Common myeloid progenitor, CD34-positive (primary cell): ENCODE measurements around the gene PNLIPRP2.

Experiments
- CTCF ChIA-PET: fragments of 350-600 bp; sonication (Branson Sonifier 250); formaldehyde crosslinking; loops from one replicate; lab custom pipeline; 2021; ENCODE audit warnings: antibody characterized with exemption; lab: Charles Lee
- POLR2A ChIA-PET: fragments of 350-600 bp; sonication (Branson Sonifier 250); formaldehyde crosslinking; loops from one replicate; lab custom pipeline; 2021; ENCODE audit warnings: antibody characterized with exemption; lab: Charles Lee
- DNase-seq, 3 donors: peaks; one replicate each; pipeline versions ENCODE4 v3.0.0 to v3.0.0-alpha.2; 2013
- H3K27ac ChIP-seq, 2 experiments: 1 replicate in 1 of 2; 2 replicates in 1 of 2; pipeline ENCODE4 v1.7.0; 2013; ENCODE audit warnings: inconsistent platforms in 2 of 2, low read length in 2 of 2, mild to moderate bottlenecking in 2 of 2, low read depth in 1 of 2, moderate library complexity in 1 of 2; ENCODE audit not compliant: severe bottlenecking in 2 of 2, insufficient read depth in 1 of 2, poor library complexity in 1 of 2
- H3K27me3 ChIP-seq, 5 experiments: replicated peaks in 2 of 5; 1 replicate in 3 of 5; 2 replicates in 2 of 5; pipeline versions ENCODE4 v1.6.1 to v1.7.0; 2013; ENCODE audit warnings: low read length in 4 of 5, mild to moderate bottlenecking in 2 of 5, moderate library complexity in 2 of 5, inconsistent platforms in 1 of 5; ENCODE audit not compliant: insufficient read depth in 5 of 5, control insufficient read depth in 4 of 5
- H3K36me3 ChIP-seq, 4 experiments: 1 replicate in 2 of 4; 2 replicates in 2 of 4; pipeline versions ENCODE4 v1.6.1 to v1.7.0; 2013; ENCODE audit warnings: low read length in 3 of 4, control low read depth in 1 of 4, mild to moderate bottlenecking in 1 of 4; ENCODE audit not compliant: control insufficient read depth in 4 of 4, insufficient read depth in 4 of 4
- H3K4me1 ChIP-seq, 4 experiments: 1 replicate in 3 of 4; 2 replicates in 1 of 4; pipeline versions ENCODE4 v1.6.1 to v1.7.1; 2013; ENCODE audit warnings: low read length in 3 of 4, mild to moderate bottlenecking in 3 of 4, control low read depth in 1 of 4, inconsistent platforms in 1 of 4, moderate library complexity in 1 of 4; ENCODE audit not compliant: control insufficient read depth in 4 of 4, insufficient read depth in 4 of 4; ENCODE audit errors: control extremely low read depth in 1 of 4
- H3K4me3 ChIP-seq, 7 experiments: 1 replicate in 4 of 7; 2 replicates in 3 of 7; pipeline versions ENCODE4 v1.5.1 to v1.7.0; 2013; ENCODE audit warnings: mild to moderate bottlenecking in 7 of 7, low read length in 6 of 7, moderate library complexity in 6 of 7, inconsistent platforms in 2 of 7, low read depth in 2 of 7, control low read depth in 1 of 7; ENCODE audit not compliant: insufficient read depth in 4 of 7, control insufficient read depth in 1 of 7; ENCODE audit errors: extremely low read depth in 1 of 7
- H3K9me3 ChIP-seq, 5 experiments: 1 replicate in 4 of 5; 2 replicates in 1 of 5; pipeline versions ENCODE4 v1.6.1 to v1.7.1; 2013; ENCODE audit warnings: low read length in 4 of 5, mild to moderate bottlenecking in 2 of 5, inconsistent platforms in 1 of 5, low read depth in 1 of 5, moderate library complexity in 1 of 5; ENCODE audit not compliant: control insufficient read depth in 4 of 5, insufficient read depth in 2 of 5; ENCODE audit errors: control extremely low read depth in 1 of 5
- WGBS: methylation state at CpG from one replicate; pipeline ENCODE4 v1.1.5; 2013; ENCODE audit not compliant: insufficient coverage; 5-methylcytosine and 5-hydroxymethylcytosine counted together

The PNLIPRP2 gene

DNA sequence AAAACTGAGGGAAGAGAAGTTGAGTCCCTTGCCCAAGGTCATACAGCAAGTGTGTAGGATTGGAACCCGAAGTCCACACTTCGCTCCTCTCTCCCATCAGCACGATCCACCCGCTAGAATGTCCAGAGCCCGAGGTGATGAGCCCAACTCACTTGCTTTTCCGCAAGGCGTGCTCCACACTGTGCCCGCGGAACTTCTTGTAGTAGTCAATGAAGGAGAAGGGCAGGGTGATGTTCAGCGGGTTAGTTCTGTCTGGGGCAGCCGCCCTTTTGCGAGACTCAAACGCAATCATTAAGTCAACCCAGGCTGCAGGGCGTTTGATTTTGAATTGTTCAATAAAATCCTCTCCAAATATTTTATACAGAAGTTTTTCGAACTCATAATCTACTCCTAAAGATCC, 58.6 kb downstream of the PNLIPRP2 start:
- no peak for DNase-seq
- whole genome bisulfite sequencing = 95% methylated on average over 11 of the region's 15 CpGs

DNA sequence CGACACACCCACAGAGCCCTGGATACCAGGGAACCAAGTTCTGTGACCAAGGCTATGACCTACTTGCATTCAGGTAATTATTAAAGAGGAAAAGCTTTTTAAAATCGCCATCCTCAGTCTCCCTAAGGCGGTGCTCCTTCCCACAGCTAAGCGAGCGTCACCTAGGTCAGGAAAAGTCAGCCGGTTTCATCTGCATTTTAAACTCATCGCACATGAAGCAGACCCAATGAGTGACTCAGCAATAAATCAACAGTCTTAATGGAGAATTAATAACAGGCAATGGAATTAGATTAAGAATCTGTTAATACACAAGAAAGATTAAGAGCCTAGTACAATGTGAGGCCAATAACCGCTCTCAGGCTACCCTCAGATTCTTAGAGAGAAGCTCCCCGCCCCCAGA, 62.4 kb downstream of the PNLIPRP2 start:
- no peak for DNase-seq
- Histone ChIP-seq H3K36me3 (no peaks in the 10 kb centered on the region), H3K9me3 (no peaks in the 10 kb centered on the region), H3K4me1 (no peaks in the 10 kb centered on the region), H3K4me3 (no peak overlapping the region), H3K27me3 (peaks cover 0 to 4% (median 0%) of the 10 kb centered on the region in 5 experiments), H3K27ac (no peak overlapping the region)
- CTCF ChIA-PET = interaction anchor here (0.6 to 3.2 kb wide), 9 partner anchors 10 to 492 kb away, joined by 3 to 59 read pairs (median 4); no protein-coding TSS in a partner anchor
- POLR2A ChIA-PET = no interaction called here
- 97% methylated on average over 7 of the region's 9 CpGs for WGBS

More for the DNA sequence above, 58.6 kb downstream of the PNLIPRP2 start:
- POLR2A ChIA-PET = no interaction called here
- CTCF ChIA-PET = no interaction called here
- Histone ChIP-seq H3K36me3 (no peaks in the 10 kb centered on the region), H3K27ac (no peak overlapping the region), H3K4me3 (no peak overlapping the region), H3K4me1 (no peaks in the 10 kb centered on the region), H3K9me3 (no peaks in the 10 kb centered on the region), H3K27me3 (peaks cover 0 to 24% (median 2%) of the 10 kb centered on the region in 5 experiments)

DNA sequence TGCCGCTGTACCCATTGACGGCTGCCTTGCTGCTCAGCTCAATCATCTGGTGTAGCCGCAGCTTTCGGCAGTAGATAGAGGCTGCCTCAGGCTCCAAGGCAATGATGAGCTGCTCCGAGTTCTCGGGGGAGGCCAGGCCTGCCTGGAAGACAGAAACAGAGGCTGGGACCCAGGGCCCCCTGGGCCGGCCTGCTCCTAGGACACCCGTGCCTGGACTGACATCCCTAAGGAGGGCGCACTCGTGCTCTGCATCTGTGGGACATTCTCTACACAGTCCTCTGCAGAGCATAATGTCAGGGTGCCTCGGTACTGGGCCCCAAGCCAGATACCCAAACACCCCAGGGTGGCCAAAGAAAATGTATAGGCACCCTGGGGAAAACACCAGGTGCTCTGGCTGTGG, 63.1 kb downstream of the PNLIPRP2 start:
- H3K36me3 ChIP-seq = no peaks in the 10 kb centered on the region
- H3K27me3 ChIP-seq = peaks cover 0 to 4% (median 0%) of the 10 kb centered on the region in 5 experiments
- ChIA-PET CTCF (interaction anchor here (0.6 to 3.2 kb wide), 5 partner anchors 32 to 484 kb away, joined by 3 to 59 read pairs (median 4); no protein-coding TSS in a partner anchor), POLR2A (no interaction called here)
- 100% methylated on average over 10 of the region's 11 CpGs for WGBS
- no peaks in the 10 kb centered on the region for H3K9me3 ChIP-seq
- peaks cover 0 to 2% (median 0%) of the 10 kb centered on the region in 4 experiments for H3K4me1 ChIP-seq
- no peak overlapping the region for H3K4me3 ChIP-seq
- no peak overlapping the region for H3K27ac ChIP-seq
- DNase-seq = no peak

DNA sequence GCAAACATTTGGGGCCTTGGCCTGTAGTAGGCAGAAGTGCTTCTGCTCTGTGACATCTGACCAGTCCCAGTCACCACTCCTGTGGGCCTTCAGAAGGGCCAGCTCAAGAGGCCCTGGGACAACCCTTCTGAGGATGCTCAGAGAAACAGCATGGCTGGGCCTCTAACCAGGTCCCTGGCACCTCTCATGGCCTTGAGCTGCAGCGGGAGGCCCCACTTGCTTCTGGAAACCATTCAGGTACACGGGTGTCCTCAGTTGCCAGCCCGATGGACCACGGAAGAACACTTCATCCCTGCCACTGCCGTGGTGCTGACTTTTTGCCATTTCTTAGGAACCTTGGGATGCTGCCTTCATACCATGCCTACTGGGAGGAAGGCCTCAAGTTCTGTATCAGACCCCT, 64.0 kb downstream of the PNLIPRP2 start:
- Histone ChIP-seq H3K4me3 (no peak overlapping the region), H3K9me3 (no peaks in the 10 kb centered on the region), H3K36me3 (no peaks in the 10 kb centered on the region), H3K27ac (no peak overlapping the region), H3K27me3 (peaks cover 0 to 5% (median 0%) of the 10 kb centered on the region in 5 experiments), H3K4me1 (peaks cover 0 to 2% (median 0%) of the 10 kb centered on the region in 4 experiments)
- ChIA-PET CTCF (interaction anchor here (1.1 kb wide), 1 partner anchor 489 kb away, joined by 3 read pairs; no protein-coding TSS in a partner anchor), POLR2A (no interaction called here)
- DNase-seq = no peak
- WGBS = 98% methylated on average over 5 of the region's 5 CpGs

DNA sequence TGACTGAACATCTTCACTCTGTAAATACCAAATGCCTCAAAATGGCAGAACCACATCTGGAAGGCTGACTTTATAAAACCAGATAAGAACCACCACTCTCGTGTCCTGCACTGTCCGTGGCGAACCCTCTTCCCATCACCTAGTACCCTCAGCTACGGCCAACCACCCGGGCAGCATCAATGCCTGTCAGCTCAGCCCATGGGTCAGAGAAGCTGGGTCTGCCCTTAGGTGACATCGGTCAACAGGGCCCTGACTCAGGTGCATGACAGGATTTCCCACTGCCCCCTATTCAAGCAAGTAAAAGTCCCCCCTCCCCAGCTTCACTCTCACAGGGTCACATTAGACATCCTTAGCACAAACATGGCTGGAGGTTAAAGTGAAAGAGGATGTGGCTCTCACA, 65.1 kb downstream of the PNLIPRP2 start:
- ChIA-PET POLR2A (no interaction called here), CTCF (interaction anchor here (0.6 to 1.1 kb wide), 3 partner anchors 83 to 488 kb away, joined by 3 read pairs; no protein-coding TSS in a partner anchor)
- Histone ChIP-seq H3K27ac (no peak overlapping the region), H3K27me3 (peaks cover 0 to 5% (median 0%) of the 10 kb centered on the region in 5 experiments), H3K4me1 (peaks cover 0 to 2% (median 0%) of the 10 kb centered on the region in 4 experiments), H3K36me3 (no peaks in the 10 kb centered on the region), H3K9me3 (no peaks in the 10 kb centered on the region), H3K4me3 (no peak overlapping the region)
- no peak for DNase-seq
- WGBS = 100% methylated on average over 5 of the region's 6 CpGs

DNA sequence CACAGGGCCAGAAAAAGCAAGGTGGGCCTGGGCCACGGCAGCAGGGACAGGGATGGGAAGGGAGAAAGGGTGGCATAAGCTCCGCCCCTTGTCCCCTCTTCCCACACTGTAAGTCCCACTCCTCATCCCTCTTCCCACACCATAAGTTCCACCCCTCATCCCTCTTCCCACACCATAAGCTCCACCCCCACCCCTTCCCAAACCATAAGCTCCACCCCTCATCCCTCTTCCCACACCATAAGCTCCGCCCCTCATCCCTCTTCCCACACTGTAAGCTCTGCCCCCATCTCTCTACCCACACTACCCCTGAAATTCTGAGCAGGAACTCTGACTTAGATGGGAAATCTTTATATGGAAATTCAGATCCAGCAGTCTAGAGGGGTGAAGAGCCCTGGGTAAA, 65.9 kb downstream of the PNLIPRP2 start:
- CTCF ChIA-PET = interaction anchor here (0.8 to 2.8 kb wide), 3 partner anchors 9 to 488 kb away, joined by 4 to 15 read pairs (median 4); no protein-coding TSS in a partner anchor
- POLR2A ChIA-PET = no interaction called here
- no peak overlapping the region for H3K4me3 ChIP-seq
- no peaks in the 10 kb centered on the region for H3K36me3 ChIP-seq
- no peaks in the 10 kb centered on the region for H3K9me3 ChIP-seq
- peaks cover 0 to 2% (median 0%) of the 10 kb centered on the region in 4 experiments for H3K4me1 ChIP-seq
- H3K27ac ChIP-seq = no peak overlapping the region
- 100% methylated on average over 1 of the region's 3 CpGs for WGBS
- DNase-seq = no peak
- peaks cover 0 to 8% (median 0%) of the 10 kb centered on the region in 5 experiments for H3K27me3 ChIP-seq

DNA sequence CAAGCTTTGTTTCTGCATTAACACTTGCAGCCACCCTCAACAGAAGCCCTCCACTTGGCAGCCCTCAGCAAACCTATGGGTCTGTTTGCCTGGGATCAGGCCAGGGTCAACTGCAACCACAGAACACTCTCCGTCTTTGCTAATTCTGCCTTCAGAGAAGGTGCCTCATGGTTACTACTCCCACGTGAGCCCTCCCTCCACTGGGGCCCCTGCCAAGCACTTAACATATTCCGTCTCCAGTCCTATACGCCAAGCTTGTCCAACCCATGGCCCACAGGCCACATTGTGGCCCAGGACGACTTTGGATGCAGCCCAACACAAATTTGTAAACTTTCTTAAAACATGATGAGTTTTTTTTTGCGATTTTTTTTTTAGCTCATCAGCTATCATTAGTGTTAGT, 66.9 kb downstream of the PNLIPRP2 start:
- Histone ChIP-seq H3K9me3 (no peaks in the 10 kb centered on the region), H3K27ac (no peak overlapping the region), H3K4me1 (peaks cover 0 to 2% (median 0%) of the 10 kb centered on the region in 4 experiments), H3K36me3 (no peaks in the 10 kb centered on the region), H3K27me3 (peaks cover 0 to 8% (median 4%) of the 10 kb centered on the region in 5 experiments), H3K4me3 (no peak overlapping the region)
- DNase-seq = no peak
- POLR2A ChIA-PET = no interaction called here
- CTCF ChIA-PET = interaction anchor here (1.2 to 2.8 kb wide), 4 partner anchors 97 to 487 kb away, joined by 3 to 15 read pairs (median 4); no protein-coding TSS in a partner anchor
- 93% methylated on average over 5 of the region's 6 CpGs for WGBS
